Heart left ventricle (tissue), 16 donors: ENCODE measurements around the gene TMEM203. TPM values are rescaled to one million over a fixed set of nuclear protein-coding genes. Genes with fewer than 3 reads are reported as not detected.
A peak's percentile ranks its signal among the peaks of the same experiment; 100 is the strongest.

ENCODE experiments used
- ATAC-seq, 4 donors: fragments of 200-7000 bp; cut with Tn5 transposase; one replicate each; pipeline ENCODE4 v1.9.1; 2020 to 2022; ENCODE audit warnings: moderate library complexity in 4 of 4, mild to moderate bottlenecking in 3 of 4, moderate number of reproducible peaks in 1 of 4
- DNase-seq, 5 donors: peaks; one replicate each; pipeline ENCODE4 v3.0.0-alpha.2; 2020
- H3K27ac ChIP-seq, 12 donors: fragments of 200-600 bp; sonication (generic) in 4 of 12; one replicate each; pipeline versions ENCODE4 v1.5.0 to v1.8.0; 2016 to 2022; ENCODE audit warnings: mild to moderate bottlenecking in 2 of 12
- H3K27me3 ChIP-seq, 9 donors: fragments of 200-600 bp; sonication (generic) in 2 of 9; one replicate each; pipeline versions ENCODE4 v1.5.1 to v1.8.0; 2016 to 2022; ENCODE audit warnings: mild to moderate bottlenecking in 3 of 9
- H3K36me3 ChIP-seq, 9 donors: fragments of 200-600 bp; sonication (generic) in 2 of 9; one replicate each; pipeline versions ENCODE4 v1.5.0 to v1.8.0; 2018 to 2022; ENCODE audit warnings: mild to moderate bottlenecking in 2 of 9
- H3K4me1 ChIP-seq, 12 donors: fragments of 200-600 bp; sonication (generic) in 4 of 12; one replicate each; pipeline versions ENCODE4 v1.5.0 to v1.8.0; 2016 to 2022; ENCODE audit warnings: mild to moderate bottlenecking in 3 of 12
- H3K4me3 ChIP-seq, 12 donors: fragments of 200-600 bp; sonication (generic) in 4 of 12; one replicate each; pipeline versions ENCODE4 v1.5.0 to v1.8.0; 2017 to 2022; ENCODE audit warnings: mild to moderate bottlenecking in 9 of 12, moderate library complexity in 4 of 12
- H3K9me3 ChIP-seq, 12 donors: fragments of 200-600 bp; sonication (generic) in 4 of 12; one replicate each; pipeline versions ENCODE4 v1.5.0 to v1.8.0; 2016 to 2022; ENCODE audit warnings: mild to moderate bottlenecking in 1 of 12
- CTCF ChIP-seq, 12 donors: fragments of 200-600 bp; sonication (generic) in 4 of 12; IDR thresholded peaks; one replicate each; pipeline versions ENCODE4 v1.5.0 to v1.8.0; 2018 to 2022; ENCODE audit warnings: antibody characterized with exemption in 12 of 12, mild to moderate bottlenecking in 5 of 12
- POLR2A ChIP-seq, 2 donors: fragments of 450-650 bp; IDR thresholded peaks; one replicate each; pipeline ENCODE4 v1.6.1; 2017; ENCODE audit warnings: antibody characterized with exemption in 2 of 2, mild to moderate bottlenecking in 2 of 2, moderate library complexity in 2 of 2
- WGBS, 4 donors: extraction: QIAGEN DNeasy Blood & Tissue Kit in 2 of 4; methylation state at CpG; one replicate each; pipeline versions ENCODE4 v1.1.5 to v1.1.7; 2013 to 2018; 5-methylcytosine and 5-hydroxymethylcytosine counted together
- intact Hi-C, 10 donors: fragments of 100-400 bp; cut with DNase I; formaldehyde crosslinking; loops; one replicate each; pipeline versions ENCODE4 v1.11.1 to v1.14.2; 2022
- polyA plus RNA-seq, 2 donors: library from polyadenylated mRNA; stranded (reverse); fragments of 200-250 nt; gene quantifications; one replicate each; pipeline ENCODE4 v1.2.3, GENCODE V29; 2013
- total RNA-seq, 9 donors: library from RNA; depleted of rRNA in 2 of 9; stranded (reverse); fragments of >200 nt in 2 of 9; fragmentation: NEBNext Ultra II Directional in 3 of 9; extraction: Animal tissue kit (Norgen Biotek cat#: 25700) in 3 of 9; gene quantifications; one replicate each; pipeline versions ENCODE4 v1.1.0 to v1.2.4, GENCODE V29; 2016 to 2023
- donor health status: ischemic (EF 13 %, LVEDD 7.1; RV severe dilation, severe dysfunction).
- donor health status: healthy with polysubstance abuse.
- donor health status: DM: no; HTN: yes; CAD: no.
- donor health status: DM: no; HTN: no; CAD: no.
- donor health status: ischemic (EF 25% LVEDD 6.9; RV normal size, moderate dysfunction).
- donor health status: ischemic (EF 25% LVEDD 5.7; RV mildly dilated, moderate dysfunction).
- donor health status: healthy.
- donor health status: DM: yes; HTN: yes; CAD: no.
- donor health status: ischemic (EF 35%, LVEDD 5.7; RV mildly dilated, moderate dysfunction).
- donor health status: nonischemic (EF 11% LVEDD 7.7; RV severe dilation, severe dysfunction).
- donor health status: DM: yes; HTN: yes; CAD: no.
- donor health status: PGD.
- donor health status: ischemic (EF 29% LVEDD 5.4; RV normal size, mild dysfunction).
- donor health status: nonischemic (EF 23%, LVEDD 6.1; RV moderate dilation, normal function).

Gene TMEM203
- total and polyA plus RNA-seq, 11 donors, result 30.8 to 52.0 (median 42.1) TPM

- Histone ChIP-seq H3K4me1 (peaks cover 0 to 17% (median 8%) of the 10 kb centered on the region in 12 donors), H3K27ac (no peak overlapping the region), H3K9me3 (no peaks in the 10 kb centered on the region), H3K36me3 (no peaks in the 10 kb centered on the region), H3K4me3 (no peak overlapping the region), H3K27me3 (peaks cover 8 to 45% (median 32%) of the 10 kb centered on the region in 9 donors)
- ATAC-seq, result no peak
- intact Hi-C loops, result loop anchor here (1.0 to 10.0 kb wide), 10 partner anchors 36 to 443 kb away; partner anchors contain the start of genes ANAPC2 (in 4 of the 10) and SSNA1 (in 4 of the 10)
- 27 to 41% (median 38%) methylated on average over 15 to 18 of the region's 18 CpGs for WGBS, 4 donors
- TF ChIP-seq POLR2A (IDR thresholded peaks at IDR 0.05) (no peak), CTCF (IDR thresholded peaks at IDR 0.05) (no peak)
- no peak for DNase-seq
Observed at GRCh38 chr9:137227853-137228505, 22.5 kb upstream of the TMEM203 start.

GRCh38 chr9:137227054-137227852 is 21.8 kb upstream of the TMEM203 start, which contains the start of gene RNF224:
TSS of gene RNF224 (plus strand) at chr9:137227502. CDS start at chr9:137228336, 834 bp downstream.
- Histone ChIP-seq H3K36me3 (no peaks in the 10 kb centered on the region), H3K9me3 (no peaks in the 10 kb centered on the region), H3K27me3 (peaks cover 8 to 44% (median 32%) of the 10 kb centered on the region in 9 donors), H3K4me1 (peaks cover 0 to 24% (median 15%) of the 10 kb centered on the region in 12 donors), H3K4me3 (no peak within 1 kb of the TSS), H3K27ac (no peak within 1 kb of the TSS)
- TF ChIP-seq CTCF (IDR thresholded peaks at IDR 0.05) (peak; percentile 75 to 90 (median 84)), POLR2A (IDR thresholded peaks at IDR 0.05) (no peak)
- ATAC-seq (peak in 3 of 4 donors; percentile 25 to 35 (median 32)), DNase-seq (peak; percentile 68 to 88 (median 73))
- 3 to 48% (median 43%) methylated on average over 10 to 25 of the region's 25 CpGs for WGBS, 4 donors
- intact Hi-C loops, result loop anchor here (1.0 to 10.0 kb wide), 10 partner anchors 35 to 442 kb away; partner anchors contain the start of genes ANAPC2 (in 4 of the 10) and SSNA1 (in 4 of the 10)

GRCh38 chr9:137226338-137227053 is 21.0 kb upstream of the TMEM203 start:
- no peak for ATAC-seq
- TF ChIP-seq POLR2A (IDR thresholded peaks at IDR 0.05) (no peak), CTCF (IDR thresholded peaks at IDR 0.05) (no peak)

More at GRCh38 chr9:137226338-137227053, 21.0 kb upstream of the TMEM203 start:
- intact Hi-C loops, result loop anchor here (1.0 to 10.0 kb wide), 10 partner anchors 34 to 442 kb away; partner anchors contain the start of genes ANAPC2 (in 4 of the 10) and SSNA1 (in 4 of the 10)
- Histone ChIP-seq H3K4me3 (no peak overlapping the region), H3K9me3 (no peaks in the 10 kb centered on the region), H3K27me3 (peaks cover 8 to 37% (median 27%) of the 10 kb centered on the region in 9 donors), H3K27ac (no peak overlapping the region), H3K36me3 (no peaks in the 10 kb centered on the region), H3K4me1 (peaks cover 0 to 29% (median 15%) of the 10 kb centered on the region in 12 donors)
- peak in 1 of 5 donors; percentile 23 for DNase-seq
- WGBS, 4 donors, result 70 to 74% (median 72%) methylated on average over 13 to 18 of the region's 18 CpGs
